Measurements from ENCODE around the gene COL8A1.

GRCh38 chr3:99627062-99627826 is 11.2 kb upstream of the COL8A1 start:
- no peak for TF ChIP-seq CTCF (IDR thresholded peaks at IDR 0.05; ENCODE audit: insufficient read depth, low read length)
- TF ChIP-seq REST (IDR thresholded peaks at IDR 0.05; ENCODE audit: insufficient replicate concordance, low read depth), result no peak
